NCI-H82 treated with DMSO at 0.1 percent for 48 hours (cell line): ENCODE measurements around the gene CHD9NB.
"Not testable (repeated sequence)": the region's sequence is repeated elsewhere in the genome, so short reads cannot be mapped to it uniquely, and the experiment has no call there.

Source experiments
- DNase-seq: peaks from one replicate; lab custom pipeline; 2025; ENCODE audit not compliant: unreplicated experiment; lab: John Stamatoyannopoulos, UW

The CHD9NB gene

DNA sequence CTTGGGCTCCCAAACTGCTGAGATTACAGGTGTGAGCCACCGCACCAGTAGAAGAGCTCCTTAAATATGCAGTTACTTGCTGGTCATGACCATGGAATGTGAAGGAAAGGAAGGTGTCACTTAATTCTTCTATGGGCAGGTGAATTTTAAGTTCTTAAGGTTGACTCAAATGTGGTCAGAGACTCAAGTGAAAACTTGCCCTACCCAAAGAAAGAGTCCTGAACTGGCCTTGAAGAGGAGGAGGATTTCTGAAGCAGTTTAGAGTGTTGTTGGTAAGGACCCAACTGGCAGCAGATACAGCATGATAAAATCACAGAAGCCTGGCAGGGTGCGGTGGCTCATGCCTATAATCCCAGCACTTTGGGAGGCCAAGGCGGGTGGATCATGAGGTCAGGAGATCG is 31.4 kb upstream of the CHD9NB start:
- no peak for DNase-seq

DNA sequence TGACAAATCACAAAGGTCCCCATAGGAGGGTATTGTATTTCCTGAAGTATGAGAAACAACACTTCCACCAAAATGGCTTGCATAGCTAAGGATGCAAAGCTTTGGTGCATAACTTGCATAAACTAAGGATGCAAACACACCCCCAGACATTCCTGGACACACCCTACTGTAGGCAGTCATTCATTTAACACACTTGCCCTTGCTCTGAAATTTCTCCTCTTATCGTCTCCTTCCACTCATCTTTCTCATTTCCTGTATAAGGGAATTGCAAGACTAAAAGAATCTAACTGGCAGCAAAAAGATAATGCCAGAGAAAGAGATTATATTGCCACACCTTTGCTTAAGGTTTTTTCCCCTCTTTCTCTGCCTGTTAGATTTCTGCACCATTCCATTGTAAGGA is 30.4 kb upstream of the CHD9NB start:
- DNase-seq = no peak

DNA sequence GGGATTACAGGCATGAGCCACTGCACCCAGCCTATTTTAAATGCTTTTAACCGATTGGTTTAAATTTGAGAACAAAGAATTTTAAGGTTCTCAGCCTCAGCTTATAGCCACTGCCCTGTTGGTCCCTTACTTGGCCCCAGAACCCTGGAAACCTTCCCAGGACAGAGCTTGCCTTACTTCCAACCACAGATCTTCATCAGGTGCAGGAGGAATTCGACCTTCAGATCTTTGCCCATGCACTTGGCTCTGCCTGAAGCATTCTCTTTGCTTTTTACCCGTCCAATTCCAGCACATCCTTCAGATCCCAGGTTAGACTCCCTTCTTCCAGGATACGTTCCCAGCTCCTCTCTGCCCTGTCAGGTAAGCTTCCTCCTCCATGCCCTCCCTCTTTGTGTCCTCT is 29.8 kb upstream of the CHD9NB start:
- no peak for DNase-seq

DNA sequence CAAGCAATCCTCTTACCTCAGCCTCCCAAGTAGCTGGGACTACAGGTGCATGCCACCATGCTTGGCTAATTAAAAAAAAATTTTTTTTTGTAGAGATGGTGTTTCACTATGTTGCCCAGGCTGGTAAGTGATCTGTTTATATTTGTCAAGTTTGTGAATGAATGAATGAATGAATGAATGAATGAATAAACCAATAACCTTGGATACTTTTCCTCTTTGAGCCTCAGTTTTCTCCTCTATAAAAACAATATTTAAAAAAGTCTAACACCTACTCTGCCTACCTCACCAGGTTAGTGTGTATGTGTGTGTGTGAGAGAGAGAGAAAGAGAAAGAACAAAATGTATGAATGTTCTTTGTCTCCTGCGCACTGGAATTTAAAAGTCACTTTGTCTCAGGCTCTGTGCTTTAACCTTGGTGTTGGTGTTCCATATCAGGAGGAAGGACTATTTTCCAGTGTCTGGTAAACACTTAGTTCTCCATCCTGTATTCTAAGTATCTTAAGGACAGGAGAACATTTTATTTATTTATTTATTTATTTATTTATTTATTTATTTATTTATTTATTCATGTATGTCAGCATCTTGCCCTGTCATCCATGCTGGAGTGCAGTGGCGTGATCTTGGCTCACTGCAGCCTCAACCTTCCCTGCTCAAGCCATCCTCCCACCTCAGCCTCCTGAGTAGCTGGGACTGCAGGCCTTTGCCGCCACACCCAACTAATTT is 29.1 kb upstream of the CHD9NB start:
- no peak for DNase-seq

DNA sequence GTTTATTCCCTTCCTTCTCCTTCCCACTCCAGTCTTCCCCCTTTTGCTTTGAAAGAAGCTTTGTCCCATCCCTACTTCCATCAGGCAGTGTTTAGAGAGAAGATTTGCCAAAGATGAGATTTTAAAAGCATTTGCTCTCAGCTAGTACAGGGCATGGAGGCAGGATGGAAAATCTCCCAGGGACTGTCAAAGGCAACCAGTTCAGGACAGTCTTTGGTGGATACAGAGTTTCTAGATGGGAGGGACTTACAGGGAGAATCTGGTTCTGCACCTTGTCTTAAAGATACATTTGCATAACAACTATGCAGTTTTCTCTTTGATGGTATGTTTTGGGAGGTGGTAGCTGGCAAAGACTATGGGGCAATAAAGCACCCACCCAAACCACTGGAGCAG is 28.3 kb upstream of the CHD9NB start:
- no peak for DNase-seq

DNA sequence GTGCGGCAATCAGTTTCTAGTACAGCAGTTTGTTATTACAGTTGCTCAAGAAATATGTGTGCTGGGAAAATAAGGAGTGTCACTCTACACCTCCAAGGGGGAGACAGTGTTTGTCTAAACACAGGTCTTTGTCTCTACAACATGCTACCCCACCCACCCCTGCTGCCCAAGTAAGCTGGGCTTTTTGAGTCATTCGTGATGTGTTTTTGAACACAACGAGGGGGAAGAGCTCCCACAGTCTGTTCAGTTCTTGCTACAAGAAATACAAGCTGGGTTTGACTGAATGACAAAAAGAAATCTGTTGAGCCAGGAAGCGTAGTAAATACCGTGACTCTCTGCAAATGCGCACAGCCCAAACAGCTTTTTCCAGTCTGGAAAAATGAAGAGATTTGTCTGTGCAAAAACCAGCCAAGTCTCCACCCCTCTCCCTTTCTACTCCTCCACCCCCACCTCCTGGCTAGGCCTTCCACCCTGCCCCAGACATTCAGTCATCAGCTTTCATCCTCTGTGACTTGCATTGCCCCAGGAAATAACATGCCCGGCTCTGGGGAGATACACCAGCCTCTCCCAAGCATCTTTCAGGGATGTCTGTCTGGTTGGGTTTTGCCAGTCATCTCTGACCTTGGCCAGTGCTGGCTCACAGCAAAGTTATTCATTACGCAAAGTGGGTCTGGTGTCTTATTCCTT is 27.8 kb upstream of the CHD9NB start:
- no peak for DNase-seq

DNA sequence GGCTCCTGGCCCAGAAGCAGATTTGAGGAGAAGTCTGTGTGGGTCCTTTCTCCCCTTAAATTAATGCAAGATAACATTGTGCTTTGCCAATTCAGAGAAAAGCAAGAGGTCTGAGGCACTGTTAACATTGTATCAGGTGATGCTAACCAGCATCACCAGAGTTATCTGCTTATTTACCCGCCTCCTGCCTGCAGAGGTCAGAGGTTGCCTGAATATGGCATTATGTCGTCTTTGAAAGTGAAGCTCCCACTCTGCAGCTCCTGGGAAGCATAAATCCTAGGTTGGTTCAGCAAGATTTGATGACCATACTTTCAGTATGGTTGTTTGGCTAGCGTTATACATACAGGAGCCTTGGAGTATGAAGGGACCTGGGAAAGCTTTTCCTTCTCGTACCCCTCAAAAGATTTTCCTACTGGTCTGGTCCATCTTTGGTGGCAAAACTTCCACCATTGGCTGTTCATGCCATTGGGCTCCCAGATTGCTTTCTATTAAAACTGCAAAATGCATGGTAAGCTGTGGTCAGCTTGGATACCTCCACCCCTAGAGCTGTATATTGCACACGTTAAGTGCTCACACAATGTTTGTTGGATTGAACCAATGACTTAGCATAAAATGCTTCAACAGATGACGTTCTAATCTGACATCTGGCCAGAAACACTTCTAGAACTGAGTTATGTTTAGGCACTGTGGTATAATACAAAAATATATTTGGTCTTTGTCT is 26.2 kb upstream of the CHD9NB start:
- DNase-seq = no peak

DNA sequence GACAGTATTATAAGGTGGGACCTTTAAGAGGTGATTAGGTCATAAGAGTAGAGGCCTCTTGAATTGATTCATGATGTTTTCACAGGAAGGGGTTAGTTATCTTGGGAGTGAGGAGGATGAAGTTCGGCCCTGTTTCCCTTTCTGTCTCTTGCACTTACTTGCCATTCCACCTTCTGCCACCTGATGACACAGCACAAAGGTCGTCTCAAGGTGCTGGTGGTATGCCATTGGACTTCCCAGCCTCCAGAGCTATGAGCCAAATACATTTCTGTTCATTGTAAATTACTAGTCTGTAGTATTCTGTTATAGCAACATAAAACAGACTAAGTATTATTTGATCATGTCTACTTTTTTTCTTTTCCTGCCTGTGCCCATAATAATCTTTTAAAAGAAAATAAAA is 25.6 kb upstream of the CHD9NB start:
- no peak for DNase-seq

DNA sequence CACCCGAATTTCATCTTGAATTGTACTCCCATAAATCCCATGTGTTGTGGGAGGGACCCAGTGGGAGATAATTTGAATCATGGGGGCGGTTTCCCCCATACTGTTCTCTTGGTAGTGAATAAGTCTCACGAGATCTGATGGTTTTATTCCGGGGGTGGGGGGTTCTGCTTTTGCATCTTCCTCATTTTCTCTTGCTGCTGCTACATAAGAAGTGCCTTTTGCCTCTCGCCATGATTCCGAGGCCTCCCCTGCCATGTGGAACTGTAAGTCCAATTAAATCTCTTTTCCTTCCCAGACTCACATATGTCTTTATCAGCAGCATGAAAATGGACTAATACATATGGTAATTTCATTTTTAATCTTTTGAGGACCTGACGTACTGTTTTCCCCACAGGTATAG is 22.8 kb upstream of the CHD9NB start:
- not testable (repeated sequence) for DNase-seq

DNA sequence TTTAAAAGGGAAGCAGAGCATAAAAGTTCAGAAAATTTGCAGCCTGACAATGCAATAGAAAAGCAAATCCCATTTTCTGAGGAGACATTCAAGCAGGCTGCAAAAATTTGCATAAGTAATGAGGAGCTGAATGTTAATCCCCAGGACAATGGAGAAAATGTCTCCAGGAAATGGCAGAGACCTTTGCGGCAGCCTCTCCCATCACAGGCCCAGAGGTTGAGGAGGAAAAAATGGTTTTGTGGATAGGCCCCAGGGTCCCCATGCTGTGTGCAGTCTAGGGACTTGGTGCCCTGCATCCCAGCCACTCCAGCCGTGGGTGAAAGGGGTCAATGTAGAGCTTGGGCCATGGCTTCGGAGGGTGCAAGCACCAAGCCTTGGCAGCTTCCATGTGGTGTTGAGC is 21.6 kb upstream of the CHD9NB start:
- DNase-seq = not testable (repeated sequence)

DNA sequence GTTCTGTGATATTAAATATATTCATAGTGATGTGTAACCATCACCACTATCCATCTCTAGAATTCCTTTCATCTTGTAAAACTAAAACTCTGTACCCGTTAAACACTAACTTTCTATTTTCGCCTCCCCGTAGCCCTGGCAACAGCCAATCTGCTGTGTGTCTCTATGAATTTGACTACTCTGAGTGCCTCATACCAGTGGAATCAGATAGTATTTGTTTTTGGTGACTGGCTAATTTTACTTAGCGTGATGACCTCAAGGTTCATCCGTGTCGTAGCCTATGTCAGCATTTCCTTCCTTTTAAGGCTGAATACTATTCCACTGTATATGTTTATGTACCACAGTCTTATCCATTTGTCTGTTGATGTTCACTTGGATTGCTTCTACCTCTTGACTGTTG is 20.3 kb upstream of the CHD9NB start:
- no peak for DNase-seq

DNA sequence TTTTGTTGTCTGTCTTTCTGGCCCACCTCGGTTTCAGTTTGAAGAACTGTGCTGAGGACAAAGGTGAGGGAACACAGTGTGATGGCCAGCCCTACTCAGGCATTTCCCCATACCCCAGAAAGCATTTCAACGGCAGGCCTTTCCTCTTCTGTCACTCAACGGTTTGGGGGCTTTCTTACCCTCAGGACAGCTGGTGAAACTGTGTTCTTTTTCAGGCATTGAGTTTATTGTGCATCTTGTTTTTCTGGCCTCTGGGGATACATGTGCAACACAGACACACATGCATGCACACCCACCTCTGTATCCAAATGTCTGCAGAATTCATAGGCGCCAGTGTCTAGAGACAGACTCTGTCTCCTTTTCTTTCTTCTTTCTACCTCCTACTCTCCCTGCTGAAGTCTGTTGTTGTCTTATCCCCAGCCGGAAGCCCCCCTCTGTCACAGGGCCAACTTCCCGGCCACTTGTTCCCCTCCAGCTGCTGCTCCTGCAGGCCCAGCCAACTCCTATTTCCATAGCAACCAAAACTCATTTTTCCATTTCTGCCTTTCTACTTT is 19.1 kb upstream of the CHD9NB start:
- no peak for DNase-seq

DNA sequence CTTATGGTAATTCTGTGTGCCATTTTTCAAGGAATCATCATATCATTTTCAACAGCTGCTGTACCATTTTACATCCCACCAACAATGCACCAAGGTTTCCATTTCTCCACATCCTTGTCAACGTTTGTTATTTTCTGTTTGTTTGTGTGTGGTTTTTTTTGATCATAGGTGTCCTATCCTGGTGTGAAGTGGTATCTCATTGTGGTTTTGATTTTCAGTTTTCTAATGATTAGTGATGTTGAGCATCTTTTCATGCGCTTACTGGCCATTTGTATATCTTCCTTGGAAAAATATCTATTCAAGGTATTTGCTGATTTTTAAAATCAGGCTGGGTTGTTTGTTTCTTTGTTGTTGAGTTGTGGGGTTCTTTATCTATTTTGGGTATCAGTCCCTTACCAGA is 17.1 kb upstream of the CHD9NB start:
- DNase-seq = no peak

DNA sequence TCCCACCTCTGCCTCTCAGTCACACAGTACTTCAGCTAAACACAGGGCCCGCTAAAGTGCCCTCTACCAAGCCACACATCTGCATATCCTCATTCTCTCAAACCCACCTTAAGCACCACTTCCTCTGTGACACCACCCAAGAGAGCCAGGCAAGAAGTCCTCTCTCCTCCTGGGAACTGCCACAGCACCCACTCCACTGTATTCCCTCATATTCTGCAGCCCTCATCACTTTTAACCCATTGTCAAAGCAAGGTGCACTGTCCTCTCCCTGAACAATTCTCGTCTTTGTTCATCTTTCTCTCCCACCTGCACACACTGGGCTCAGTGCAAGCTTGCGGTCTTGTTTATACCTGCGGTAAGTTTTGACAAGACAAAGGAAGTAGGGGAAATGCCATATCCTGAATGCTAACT is 15.7 kb upstream of the CHD9NB start:
- DNase-seq = no peak

DNA sequence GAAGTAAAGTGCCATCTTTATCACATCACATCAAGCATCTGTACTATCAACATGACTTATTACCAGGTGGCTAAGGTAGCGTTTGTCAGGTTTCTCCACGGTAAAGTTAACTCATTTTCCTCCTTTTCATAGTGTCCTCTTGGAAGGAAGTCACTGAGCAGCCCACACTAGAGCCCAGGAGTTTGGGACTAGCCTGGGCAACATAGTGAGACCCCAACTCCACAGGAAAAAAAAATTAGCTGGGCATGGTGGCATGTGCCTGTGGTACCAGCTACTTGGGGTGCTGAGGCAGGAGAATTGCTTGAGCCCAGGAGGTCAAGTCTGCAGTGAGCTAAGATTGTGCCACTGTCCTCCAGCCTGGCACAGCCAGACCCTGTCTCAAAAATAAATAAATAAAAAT is 15.0 kb upstream of the CHD9NB start:
- no peak for DNase-seq

DNA sequence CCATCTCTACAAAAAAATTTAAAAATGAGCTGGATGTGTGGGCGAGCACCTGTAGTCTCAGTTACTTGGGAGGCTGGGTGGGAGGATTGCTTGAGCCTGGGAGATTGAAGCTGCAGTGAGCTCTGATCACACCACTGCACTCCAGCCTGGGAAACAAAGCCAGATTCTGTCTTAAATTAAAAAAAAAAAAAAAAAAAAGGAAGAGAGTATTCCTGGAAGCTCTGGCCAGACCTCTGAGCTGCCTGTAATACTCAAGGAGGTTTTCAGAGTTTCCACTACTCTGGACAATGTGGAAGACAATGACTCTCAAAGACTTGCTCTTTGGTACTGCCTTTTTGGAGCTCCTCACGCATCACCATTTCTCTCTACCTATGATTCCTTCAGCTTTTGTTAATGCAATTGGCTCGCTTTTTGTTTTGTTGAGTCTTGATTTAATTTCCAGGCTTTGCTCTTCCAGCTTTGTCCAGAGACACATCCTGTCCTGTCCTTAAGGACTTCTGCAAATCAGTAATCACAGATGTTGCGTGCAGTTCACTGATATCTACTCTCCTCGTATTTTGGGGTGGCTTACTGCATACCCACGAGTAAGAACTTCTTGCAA is 12.9 kb upstream of the CHD9NB start:
- no peak for DNase-seq

DNA sequence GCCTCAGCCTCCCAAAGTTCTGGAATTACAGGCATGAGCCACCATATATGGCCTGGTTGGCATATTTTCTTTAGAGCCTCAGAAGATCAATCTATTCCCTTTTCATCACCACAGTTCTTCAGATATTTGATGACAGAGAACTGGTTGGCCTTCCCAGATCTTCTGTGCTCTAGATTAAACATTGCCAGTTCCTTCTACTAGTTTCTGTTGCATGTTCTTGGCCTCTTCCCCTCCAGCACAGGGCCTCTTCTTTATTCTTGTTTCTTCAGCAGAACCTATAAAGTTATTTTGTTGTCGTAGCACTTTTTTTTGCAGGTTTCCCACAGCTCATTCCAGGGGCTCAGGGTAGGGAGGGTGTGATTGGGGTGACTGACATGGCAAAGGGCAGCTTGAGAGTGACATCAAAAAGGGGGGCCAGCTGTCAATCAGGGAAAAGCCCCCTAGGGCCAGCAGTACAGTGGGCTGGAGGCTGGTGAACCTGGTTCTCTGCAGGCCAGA is 11.4 kb upstream of the CHD9NB start:
- no peak for DNase-seq

DNA sequence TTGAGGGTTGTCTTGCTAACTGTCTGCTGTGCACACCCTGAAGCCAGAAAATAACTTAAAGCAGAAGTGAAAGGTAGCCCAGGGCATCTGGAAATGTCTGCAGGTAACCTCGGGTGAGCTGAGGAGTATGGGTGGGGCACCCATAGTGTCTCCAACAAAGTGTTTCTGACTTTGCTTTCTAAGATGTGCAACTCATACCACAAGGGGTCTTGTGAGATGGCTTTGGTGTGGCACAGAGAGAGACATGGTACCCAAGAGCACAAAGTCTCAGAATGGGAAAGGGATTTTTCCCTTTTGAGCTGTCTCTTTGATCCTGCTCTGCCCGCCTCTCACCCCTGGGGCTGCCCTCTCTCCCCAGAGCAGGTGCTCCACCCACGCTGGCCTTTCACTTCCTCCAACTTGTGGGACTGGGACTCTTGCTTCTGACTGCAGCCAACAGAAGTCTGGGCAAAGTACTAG is 9.0 kb upstream of the CHD9NB start:
- no peak for DNase-seq

DNA sequence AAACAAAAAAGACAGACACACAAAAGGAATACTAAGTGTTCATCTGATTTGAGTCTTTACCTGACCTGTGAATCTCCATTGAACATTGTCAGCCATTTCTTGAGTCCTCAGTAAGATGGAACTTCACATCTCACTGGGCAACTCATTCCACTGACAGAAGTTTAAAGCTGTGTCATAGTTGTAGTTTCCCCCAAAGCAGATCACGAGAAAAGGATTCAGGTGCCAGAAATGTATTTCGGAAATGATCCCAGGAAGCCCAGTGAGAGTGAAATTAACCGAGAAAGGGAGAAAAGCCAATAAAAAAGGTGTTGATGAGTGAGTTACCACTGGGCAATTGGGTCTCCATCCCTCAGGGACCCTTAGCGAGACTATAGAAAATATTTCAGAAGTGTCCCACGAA is 8.6 kb upstream of the CHD9NB start:
- no peak for DNase-seq

DNA sequence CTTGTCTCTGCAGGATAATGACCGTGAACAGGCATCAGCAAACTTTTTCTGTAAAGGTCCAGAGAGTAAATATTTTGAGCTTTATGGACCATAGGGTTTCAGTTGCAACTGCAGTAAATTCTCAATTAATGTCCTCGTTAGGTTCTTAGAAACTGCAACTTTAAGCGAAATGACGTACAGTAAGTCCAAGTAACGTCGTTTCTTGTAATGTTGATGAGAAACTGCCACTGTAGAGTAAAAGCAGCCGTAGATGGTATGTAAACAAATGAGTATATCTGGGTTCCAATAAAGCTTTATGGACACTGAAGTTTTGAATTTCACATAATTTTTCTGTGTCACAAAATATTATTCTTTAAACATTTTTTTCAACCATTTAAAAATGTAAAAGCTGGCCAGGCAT is 7.0 kb upstream of the CHD9NB start:
- no peak for DNase-seq

DNA sequence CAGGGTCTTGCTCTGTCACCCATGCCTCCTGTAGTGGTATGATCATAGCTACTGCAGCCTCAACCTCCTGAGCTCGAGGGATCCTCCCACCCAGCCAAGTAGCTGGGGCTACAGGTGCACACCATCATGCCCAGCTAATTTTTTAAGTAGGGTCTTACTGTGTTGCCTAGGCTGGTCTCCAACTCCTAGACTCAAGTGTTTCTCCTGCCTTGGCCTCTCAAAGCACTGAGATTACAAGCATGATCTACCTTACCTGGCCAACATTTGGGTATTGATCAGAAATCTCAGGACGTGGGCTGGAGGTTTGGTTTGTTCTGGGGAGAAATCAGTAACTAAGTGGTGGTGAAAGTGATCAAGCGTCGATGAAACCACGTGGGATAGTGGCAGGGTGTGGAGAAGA is 6.2 kb upstream of the CHD9NB start:
- DNase-seq = no peak
